NCI-H510A (cell line): ENCODE data around the gene SRRM3.
"Not testable (repeated sequence)": the region's sequence is repeated elsewhere in the genome, so short reads cannot be mapped to it uniquely, and the experiment has no call there.

Experiments
- DNase-seq: peaks from one replicate; lab custom pipeline; 2025; lab: John Stamatoyannopoulos, UW

The SRRM3 gene

GRCh38 chr7:76315364-76315763, 113.7 kb downstream of the SRRM3 start:
- DNase-seq = no peak

DNA sequence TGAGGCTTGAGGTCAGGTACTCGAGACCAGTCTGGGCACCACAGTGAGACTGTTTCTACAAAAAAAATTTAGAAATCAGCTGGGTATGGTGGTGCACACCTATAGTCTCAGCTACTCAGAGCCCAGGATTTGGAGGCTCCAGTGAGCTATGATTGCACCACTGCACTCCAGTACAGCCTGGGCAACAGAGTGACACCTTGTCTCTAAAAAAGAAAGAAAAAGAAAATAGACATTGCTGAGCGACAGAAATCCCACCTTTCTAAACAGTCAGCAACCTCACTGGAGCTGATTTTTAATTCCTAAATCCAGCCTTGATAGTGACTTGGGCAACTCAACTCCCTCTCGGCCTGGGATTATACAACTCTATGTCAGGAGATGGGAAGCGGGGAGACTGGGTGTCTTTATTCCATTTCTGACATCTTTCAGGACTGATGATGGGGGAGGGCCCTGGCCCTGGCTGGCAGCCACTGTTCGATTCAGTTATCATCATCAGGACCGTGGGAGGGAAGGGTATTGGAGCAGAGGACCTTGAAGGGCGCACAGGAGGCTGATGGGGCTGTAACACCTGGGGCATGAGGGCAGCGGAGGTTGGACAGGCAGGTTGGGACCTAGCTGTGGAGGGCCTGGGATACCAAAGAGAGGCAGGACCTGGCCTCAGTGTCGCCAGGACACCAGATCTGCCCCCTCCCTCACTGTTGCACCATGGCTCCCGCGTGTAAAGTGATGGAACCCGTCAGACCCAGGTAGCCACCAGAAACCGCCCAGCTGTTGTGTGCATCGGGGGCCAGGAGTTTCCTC, 115.5 kb downstream of the SRRM3 start:
- no peak for DNase-seq

DNA sequence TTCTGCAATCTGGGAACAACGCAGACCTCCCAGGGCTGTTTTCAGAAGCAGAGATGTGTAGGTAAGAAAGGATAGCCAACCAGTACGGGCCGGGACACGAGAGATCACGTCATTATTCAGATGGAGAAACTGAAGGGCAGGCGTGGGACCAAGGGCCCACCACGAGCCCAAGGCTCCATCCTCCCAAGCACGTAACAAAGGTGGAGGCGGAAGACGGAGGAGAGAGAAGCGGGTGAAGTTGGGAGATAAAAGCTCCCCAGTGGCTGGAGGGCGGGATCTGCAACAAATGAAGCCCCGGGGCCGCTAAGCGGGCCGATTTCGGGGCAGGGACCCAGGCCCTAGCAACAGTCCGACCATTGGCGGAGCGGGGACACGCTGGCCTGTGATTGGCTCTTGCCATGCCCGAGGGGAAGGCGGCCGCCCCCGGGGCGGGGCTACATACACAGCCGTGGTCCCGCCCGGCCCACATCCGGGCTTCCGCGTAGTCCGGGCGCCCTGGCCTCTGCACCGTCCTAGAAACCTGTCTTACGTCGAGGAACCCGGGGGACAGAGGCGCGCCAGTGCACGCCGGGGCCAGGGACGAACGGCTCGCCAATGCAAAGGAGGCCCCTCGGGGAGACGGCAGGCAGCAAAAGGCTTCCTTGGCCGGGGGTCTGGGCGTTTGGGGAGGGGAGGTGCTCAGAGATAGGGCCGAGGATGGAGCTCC, 116.2 kb downstream of the SRRM3 start:
- DNase-seq = peak; percentile 88

GRCh38 chr7:76318488-76319353, 117.0 kb downstream of the SRRM3 start:
- peak; percentile 38 for DNase-seq

DNA sequence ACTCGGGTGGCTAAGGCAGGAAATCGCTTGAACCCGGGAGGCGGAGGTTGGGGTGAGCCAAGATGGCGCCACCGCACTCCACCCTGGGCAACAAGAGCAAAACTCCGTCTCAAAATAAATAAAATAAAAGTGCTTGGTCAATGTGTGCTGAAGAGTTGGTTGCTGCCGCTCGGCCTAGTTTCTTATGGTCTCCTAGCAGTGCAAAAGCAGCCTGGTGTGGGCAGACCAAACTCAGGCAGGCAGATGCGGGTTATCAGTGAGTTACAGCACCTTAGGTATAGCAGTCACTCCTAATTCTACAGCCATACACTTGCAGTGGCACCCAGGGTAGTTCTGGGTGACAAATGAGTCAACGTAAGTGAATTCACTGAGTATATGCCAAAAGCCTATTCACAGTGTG, 123.4 kb downstream of the SRRM3 start:
- DNase-seq = no peak

- no peak for DNase-seq
These were observed 124.1 kb downstream of the SRRM3 start for GRCh38 chr7:76325811-76326210.

GRCh38 chr7:76326646-76327233, 125.0 kb downstream of the SRRM3 start:
- DNase-seq = no peak

DNA sequence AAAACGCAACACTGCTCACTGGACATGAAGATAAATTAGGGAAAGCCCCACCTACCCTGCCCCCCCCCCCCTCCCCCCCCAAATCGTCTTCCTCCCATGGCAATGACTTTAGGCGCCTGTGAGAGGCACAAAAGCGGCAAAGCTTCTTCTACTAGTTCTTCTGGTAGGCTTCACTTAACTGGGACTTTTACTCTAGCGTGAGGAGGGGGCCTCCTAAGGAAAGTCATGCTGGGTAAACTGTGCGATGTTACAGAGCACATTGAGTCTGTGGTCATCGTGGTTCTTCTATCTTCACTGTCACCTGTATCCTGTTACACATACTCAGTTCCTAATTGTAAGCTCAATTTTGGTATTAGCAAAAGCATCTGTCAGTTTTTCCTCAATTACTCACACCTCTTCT, 125.9 kb downstream of the SRRM3 start:
- DNase-seq = no peak

DNA sequence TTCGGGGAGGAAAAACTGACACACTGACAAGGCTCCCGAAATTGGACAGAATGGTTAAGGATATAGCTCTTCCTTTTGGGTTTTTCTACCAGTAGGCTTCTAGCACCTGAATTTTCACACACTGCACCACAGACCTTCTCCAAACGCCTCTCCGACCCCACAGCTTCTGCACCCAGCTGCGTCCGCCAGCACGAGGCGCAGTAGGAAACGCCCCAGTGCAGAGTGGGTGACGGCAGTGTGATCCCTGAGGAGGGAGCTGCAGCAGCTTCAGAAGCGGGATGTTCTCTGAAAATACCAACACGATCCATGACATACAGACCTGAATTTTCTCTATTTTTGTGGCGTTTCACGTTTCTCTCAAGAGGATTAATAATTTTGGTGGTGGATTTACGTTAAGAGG, 126.7 kb downstream of the SRRM3 start:
- no peak for DNase-seq

DNA sequence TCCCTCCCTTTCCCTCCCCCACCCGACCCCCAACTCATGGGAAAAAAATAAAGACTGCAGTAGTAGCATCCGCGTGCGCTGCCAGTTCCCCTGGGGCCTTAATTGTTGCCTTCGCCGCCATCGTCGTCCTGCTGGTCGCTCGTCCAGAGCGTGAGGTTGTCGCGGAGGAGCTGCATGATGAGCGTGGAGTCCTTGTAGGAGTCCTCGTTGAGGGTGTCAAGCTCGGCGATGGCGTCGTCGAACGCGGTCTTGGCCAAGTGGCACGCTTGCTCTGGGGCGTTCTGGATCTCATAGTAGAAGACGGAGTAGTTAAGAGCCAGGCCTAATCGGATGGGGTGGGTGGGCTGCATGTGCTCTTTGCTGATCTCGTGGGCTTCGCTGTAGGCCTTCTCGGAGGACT, 127.8 kb downstream of the SRRM3 start:
- DNase-seq = no peak

GRCh38 chr7:76330261-76330660, 128.6 kb downstream of the SRRM3 start:
- DNase-seq = no peak

DNA sequence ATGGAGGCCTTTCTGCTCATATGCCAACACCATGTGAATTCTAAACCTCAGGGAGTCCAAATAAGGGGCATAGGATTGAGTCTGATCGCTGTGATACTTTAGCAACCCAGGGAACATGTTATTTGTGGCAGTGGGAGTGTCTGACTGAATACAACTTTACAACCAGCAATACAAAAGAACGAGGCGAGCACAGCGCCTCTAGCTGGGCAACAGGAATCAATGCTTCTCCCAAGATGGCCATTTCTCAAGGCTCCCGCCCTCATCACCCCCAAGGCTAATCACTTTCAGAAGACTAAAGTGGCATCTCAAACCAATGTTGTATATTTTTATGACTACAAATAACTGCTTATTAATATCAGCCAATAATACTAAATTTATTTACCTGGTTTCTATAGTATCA, 129.0 kb downstream of the SRRM3 start:
- no peak for DNase-seq

DNA sequence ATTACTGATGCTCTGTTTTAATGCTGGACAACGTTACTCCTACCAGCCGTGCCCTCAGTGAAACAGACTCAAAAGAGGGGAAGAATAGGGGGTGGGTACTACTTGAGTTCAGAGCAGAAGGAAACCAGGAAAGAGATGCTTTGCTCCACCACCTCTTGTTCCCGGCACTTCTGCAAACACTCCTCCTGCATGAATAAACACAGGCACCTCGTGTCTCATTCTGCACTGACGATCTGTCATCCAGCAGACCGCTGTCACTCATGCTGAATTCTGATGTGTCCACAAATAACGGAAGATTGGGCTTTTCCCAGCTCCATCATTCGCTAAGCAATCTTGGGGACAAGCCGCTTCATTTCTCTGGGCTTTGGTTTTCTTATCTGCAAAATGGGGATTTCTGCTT, 130.4 kb downstream of the SRRM3 start:
- DNase-seq = no peak

DNA sequence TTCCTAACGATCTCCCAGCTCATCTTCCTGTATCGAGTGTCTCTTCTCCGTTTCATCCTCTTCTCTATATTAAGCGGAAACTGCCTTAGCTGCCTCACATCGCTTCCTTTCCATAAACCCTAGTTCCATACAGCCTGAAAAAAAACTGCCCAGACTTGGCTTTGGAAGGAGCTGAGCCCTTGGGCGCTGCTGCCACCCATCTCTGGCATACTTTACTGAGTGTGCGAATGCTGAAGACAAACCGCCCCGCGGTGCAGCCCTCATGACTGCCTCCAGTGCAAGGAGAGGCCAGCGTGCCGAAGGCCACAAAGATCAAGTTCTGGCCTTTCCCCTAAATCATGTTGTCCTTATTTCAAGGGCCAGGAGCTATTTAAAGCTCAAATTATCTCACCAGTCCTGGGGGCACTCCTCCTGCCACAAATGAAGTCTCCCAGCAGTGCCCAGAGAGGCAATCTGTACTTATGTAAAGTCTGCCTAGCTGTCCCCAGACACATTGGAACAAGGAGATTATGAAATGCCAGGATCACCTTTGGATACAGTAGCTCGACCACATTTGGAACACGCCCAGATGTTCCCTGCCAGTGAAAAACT, 131.9 kb downstream of the SRRM3 start:
- no peak for DNase-seq

DNA sequence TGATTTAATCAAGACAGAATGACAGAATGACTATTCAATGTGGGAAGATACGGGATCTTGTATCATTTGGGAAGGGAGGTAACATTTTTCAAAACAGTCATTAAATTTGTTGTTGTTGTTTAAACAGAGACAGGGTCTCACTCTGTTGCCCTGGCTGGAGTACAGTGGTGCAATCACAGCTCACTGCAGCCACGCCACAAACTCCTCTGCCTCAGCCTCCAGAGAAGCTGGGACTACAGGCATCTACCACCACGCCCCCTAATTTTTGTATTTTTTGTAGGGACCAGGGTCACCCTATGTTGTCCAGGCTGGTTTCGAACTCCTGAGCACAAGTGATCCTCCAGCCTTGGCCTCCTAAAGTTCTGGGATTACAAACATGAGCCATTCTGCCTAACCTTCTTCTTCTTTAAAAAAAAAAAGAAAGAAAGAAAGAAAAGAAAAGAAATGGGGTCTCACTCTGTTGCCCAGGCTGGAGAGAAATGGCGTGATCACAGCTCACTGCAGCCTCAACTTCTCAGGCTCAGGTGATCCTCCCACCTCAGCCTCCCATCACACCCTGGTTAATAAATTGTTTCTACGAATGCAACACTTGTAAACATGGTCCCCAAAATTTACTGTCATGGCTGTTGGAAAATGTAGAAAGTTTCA, 132.7 kb downstream of the SRRM3 start:
- no peak for DNase-seq

DNA sequence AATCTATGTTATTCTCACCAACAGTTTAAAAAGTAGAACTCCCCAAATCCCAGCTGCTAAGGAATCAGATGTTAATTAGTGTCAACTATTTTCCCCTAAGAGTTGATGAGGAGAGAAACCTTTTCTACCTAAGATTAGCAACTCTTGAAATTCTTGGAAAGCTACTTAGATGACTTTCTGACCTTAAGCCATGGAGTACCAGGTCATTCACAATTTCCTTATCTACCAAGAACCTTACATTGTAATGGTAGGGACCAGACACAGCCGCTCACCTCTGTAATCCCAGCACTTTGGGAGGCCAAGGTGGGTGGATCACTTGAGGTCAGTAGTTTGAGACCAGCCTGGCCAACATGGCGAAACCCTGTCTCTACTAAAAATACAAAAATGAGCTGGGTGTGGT, 133.7 kb downstream of the SRRM3 start:
- not testable (repeated sequence) for DNase-seq

- DNase-seq = no peak
These were observed 134.4 kb downstream of the SRRM3 start for GRCh38 chr7:76336094-76336493.
